H9 (cell line): Measurements from ENCODE around the gene TPD52L1. TPM values are rescaled to one million over a fixed set of nuclear protein-coding genes. Genes with fewer than 3 reads are reported as not detected.

Experiments
- DNase-seq: peaks from one replicate; pipeline ENCODE4 v3.0.0-alpha.2; 2017
- H2AFZ ChIP-seq: one replicate; pipeline ENCODE4 v1.6.1; 2013; ENCODE audit warnings: mild to moderate bottlenecking, low read length, control low read depth, moderate library complexity
- H2AK5ac ChIP-seq: 2 replicates; pipeline ENCODE4 v1.6.1; 2013; ENCODE audit warnings: low read length, control low read depth, mixed read lengths; ENCODE audit not compliant: insufficient read length
- H2BK120ac ChIP-seq: one replicate; pipeline ENCODE4 v1.6.1; 2013; ENCODE audit warnings: low read depth, mild to moderate bottlenecking, low read length, control low read depth, inconsistent platforms; ENCODE audit not compliant: poor library complexity, severe bottlenecking
- H2BK12ac ChIP-seq: 2 replicates; pipeline ENCODE4 v1.6.1; 2013; ENCODE audit warnings: low read length, control low read depth, mixed read lengths, low read depth; ENCODE audit not compliant: insufficient read length
- H2BK15ac ChIP-seq: 2 replicates; pipeline ENCODE4 v1.6.1; 2013; ENCODE audit warnings: low read depth, low read length, control low read depth
- H2BK20ac ChIP-seq: one replicate; pipeline ENCODE4 v1.6.1; 2013; ENCODE audit warnings: low read depth, mild to moderate bottlenecking, low read length, control low read depth, inconsistent platforms; ENCODE audit not compliant: poor library complexity, severe bottlenecking
- H2BK5ac ChIP-seq: 2 replicates; pipeline ENCODE4 v1.6.1; 2013; ENCODE audit warnings: low read length, control low read depth, mixed read lengths; ENCODE audit not compliant: insufficient read length
- H3K14ac ChIP-seq: 2 replicates; pipeline ENCODE4 v1.6.1; 2013; ENCODE audit warnings: low read length, control low read depth; ENCODE audit not compliant: insufficient read depth
- H3K18ac ChIP-seq: 2 replicates; pipeline ENCODE4 v1.6.1; 2013; ENCODE audit warnings: low read depth, mild to moderate bottlenecking, mixed read lengths, low read length, control low read depth; ENCODE audit not compliant: insufficient read length
- H3K23ac ChIP-seq: 2 replicates; pipeline ENCODE4 v1.6.1; 2013; ENCODE audit warnings: low read length, control low read depth, mixed read lengths, low read depth; ENCODE audit not compliant: insufficient read length
- H3K23me2 ChIP-seq: 2 replicates; pipeline ENCODE4 v1.6.1; 2013; ENCODE audit warnings: low read depth, mild to moderate bottlenecking, mixed read lengths, low read length, control low read depth; ENCODE audit not compliant: insufficient read length, poor library complexity, severe bottlenecking
- H3K27ac ChIP-seq: 2 replicates; pipeline ENCODE4 v1.5.1; 2013; ENCODE audit warnings: low read length, control low read depth, mixed read lengths, low read depth; ENCODE audit not compliant: insufficient read length
- H3K27me3 ChIP-seq: 2 replicates; pipeline ENCODE4 v1.6.1; 2013; ENCODE audit warnings: low read length, control low read depth, inconsistent platforms; ENCODE audit not compliant: insufficient read depth
- H3K4ac ChIP-seq: 2 replicates; pipeline ENCODE4 v1.6.1; 2013; ENCODE audit warnings: low read depth, mild to moderate bottlenecking, control low read depth, inconsistent platforms, low read length, moderate library complexity
- H3K4me1 ChIP-seq: 2 replicates; pipeline ENCODE4 v1.6.1; 2013; ENCODE audit warnings: low read length, control low read depth, inconsistent platforms; ENCODE audit not compliant: insufficient read depth
- H3K4me2 ChIP-seq: 2 replicates; pipeline ENCODE4 v1.6.1; 2013; ENCODE audit warnings: low read length, control low read depth, mixed read lengths; ENCODE audit not compliant: insufficient read length, insufficient read depth
- H3K56ac ChIP-seq: 2 replicates; pipeline ENCODE4 v1.6.1; 2013; ENCODE audit warnings: low read depth, mild to moderate bottlenecking, mixed read lengths, low read length, control low read depth; ENCODE audit not compliant: insufficient read length
- H3K79me1 ChIP-seq: 2 replicates; pipeline ENCODE4 v1.6.1; 2013; ENCODE audit warnings: low read depth, mild to moderate bottlenecking, moderate library complexity, low read length, control low read depth, inconsistent platforms; ENCODE audit not compliant: insufficient read depth, poor library complexity, severe bottlenecking
- H3K79me2 ChIP-seq: 2 replicates; pipeline ENCODE4 v1.6.1; 2013; ENCODE audit warnings: low read length, control low read depth, inconsistent platforms; ENCODE audit not compliant: insufficient read depth
- H3K9ac ChIP-seq: 2 replicates; pipeline ENCODE4 v1.6.1; 2013; ENCODE audit warnings: low read length, control low read depth, mixed read lengths; ENCODE audit not compliant: insufficient read length; ENCODE audit errors: extremely low read depth
- H3K9me3 ChIP-seq: one replicate; pipeline ENCODE4 v1.6.1; 2013; ENCODE audit warnings: low read depth, low read length, inconsistent platforms; ENCODE audit not compliant: control insufficient read depth
- H3T11ph ChIP-seq: one replicate; pipeline ENCODE4 v1.6.1; 2013; ENCODE audit warnings: mild to moderate bottlenecking, low read length, control low read depth, inconsistent platforms
- H4K20me1 ChIP-seq: one replicate; pipeline ENCODE4 v1.6.1; 2013; ENCODE audit not compliant: control insufficient read depth, insufficient read length, insufficient read depth
- H4K5ac ChIP-seq: 2 replicates; pipeline ENCODE4 v1.6.1; 2013; ENCODE audit warnings: low read depth, mild to moderate bottlenecking, mixed read lengths, low read length, control low read depth; ENCODE audit not compliant: insufficient read length
- H4K8ac ChIP-seq: replicated peaks from 2 replicates; pipeline ENCODE4 v1.6.1; 2013; ENCODE audit warnings: low read length, control low read depth, mixed read lengths, low read depth; ENCODE audit not compliant: insufficient read length
- H4K91ac ChIP-seq: 2 replicates; pipeline ENCODE4 v1.6.1; 2013; ENCODE audit warnings: low read depth, mild to moderate bottlenecking, moderate library complexity, mixed read lengths, low read length, control low read depth; ENCODE audit not compliant: insufficient read length
- H3K27ac Mint-ChIP-seq, 3 experiments: 2 replicates in 2 of 3; 3 replicates in 1 of 3; pipeline ENCODE4 v1.8.0; 2020 to 2021; ENCODE audit warnings: mixed read lengths in 3 of 3, mild to moderate bottlenecking in 1 of 3, moderate library complexity in 1 of 3
- H3K27me3 Mint-ChIP-seq: 2 replicates; pipeline ENCODE4 v1.8.0; 2021; ENCODE audit warnings: low read depth, mild to moderate bottlenecking, moderate library complexity, mixed read lengths
- H3K36me3 Mint-ChIP-seq, 3 experiments: 2 replicates in 2 of 3; 3 replicates in 1 of 3; pipeline ENCODE4 v1.8.0; 2020 to 2021; ENCODE audit warnings: low read depth in 3 of 3, mixed read lengths in 3 of 3; ENCODE audit not compliant: insufficient read depth in 1 of 3
- H3K4me1 Mint-ChIP-seq, 2 experiments: 2 replicates each; pipeline ENCODE4 v1.8.0; 2020; ENCODE audit warnings: mixed read lengths in 2 of 2
- H3K4me3 Mint-ChIP-seq, 2 experiments: 2 replicates in 1 of 2; 3 replicates in 1 of 2; pipeline ENCODE4 v1.8.0; 2020 to 2021; ENCODE audit warnings: mild to moderate bottlenecking in 2 of 2, mixed read lengths in 2 of 2, moderate library complexity in 1 of 2
- H3K9me3 Mint-ChIP-seq, 2 experiments: 2 replicates in 1 of 2; 3 replicates in 1 of 2; pipeline ENCODE4 v1.8.0; 2020; ENCODE audit warnings: mild to moderate bottlenecking in 2 of 2, mixed read lengths in 2 of 2, moderate library complexity in 1 of 2
- CTCF ChIP-seq: fragments of 200-600 bp; sonication (generic); conservative IDR thresholded peaks from 3 replicates; pipeline ENCODE4 v1.8.0; 2021; ENCODE audit warnings: antibody characterized with exemption, mild to moderate bottlenecking
- WGBS: extraction: QIAGEN DNeasy Blood & Tissue Kit; methylation state at CpG from one replicate; pipeline ENCODE4 v1.1.7; 2013; ENCODE audit warnings: missing lambda C conversion rate, low lambda C conversion rate, mixed read lengths; ENCODE audit not compliant: insufficient read length; ENCODE audit errors: extremely low coverage; 5-methylcytosine and 5-hydroxymethylcytosine counted together
- total RNA-seq: library from RNA; stranded (reverse); gene quantifications from 2 replicates; pipeline ENCODE4 v1.2.1, GENCODE V29; 2021

Gene TPD52L1
- total RNA-seq, 1 experiment from 2014 or later: 6.6 TPM

DNA sequence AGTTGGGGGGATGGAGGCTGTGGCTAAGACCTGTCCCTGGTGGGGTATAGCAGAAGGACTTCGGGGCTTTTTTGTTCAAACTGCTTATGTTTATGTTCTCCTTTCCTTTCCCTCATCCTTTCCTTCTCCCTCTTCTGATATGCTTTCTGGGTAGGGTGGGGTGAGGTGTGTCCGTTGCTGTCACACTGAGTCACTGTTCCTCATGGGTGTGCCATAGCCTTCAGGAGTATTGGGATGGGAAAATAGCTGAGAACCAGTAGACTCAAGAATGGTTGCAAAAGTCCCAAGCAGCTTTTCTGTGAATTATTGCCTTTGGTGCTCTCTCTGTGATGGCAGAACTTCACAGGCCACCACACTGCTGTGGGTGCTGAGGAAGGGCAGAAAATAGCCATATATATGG, 39.6 kb downstream of the TPD52L1 start:
- no peaks in the 10 kb centered on the region for H3K27me3 ChIP-seq
- no peak overlapping the region for H3K56ac ChIP-seq
- no peak overlapping the region for H4K5ac ChIP-seq
- no peak overlapping the region for H4K91ac ChIP-seq
- no peak overlapping the region for H2BK15ac ChIP-seq
- H3K4ac ChIP-seq: no peak overlapping the region
- no peaks in the 10 kb centered on the region for H3K79me1 ChIP-seq
- no peak overlapping the region for H3K4me2 ChIP-seq
- no peaks in the 10 kb centered on the region; the same call in 1 of the 2 replicates for H3K79me2 ChIP-seq
- no peak overlapping the region for H3K18ac ChIP-seq
- no peak for DNase-seq
- peaks cover 3% of the 10 kb centered on the region for H3K4me1 ChIP-seq
- H3K4me3 Mint-ChIP-seq: no peak overlapping the region
- no peaks in the 10 kb centered on the region for H3K9me3 ChIP-seq
- H2AFZ ChIP-seq: no peak overlapping the region
- H3K36me3 Mint-ChIP-seq: no peaks in the 10 kb centered on the region
- no peak overlapping the region for H3K9ac ChIP-seq
- TF ChIP-seq CTCF: no peak
- H4K8ac ChIP-seq: no peak overlapping the region
- no peak overlapping the region for H3K27ac ChIP-seq
- no peak overlapping the region for H2BK12ac ChIP-seq
- H3K27ac Mint-ChIP-seq: no peak overlapping the region
- H2BK20ac ChIP-seq: no peak overlapping the region
- no peak overlapping the region for H3T11ph ChIP-seq
- H2BK120ac ChIP-seq: no peak overlapping the region
- peaks cover 16 to 19% of the 10 kb centered on the region in 2 experiments for H3K4me1 Mint-ChIP-seq
- no peaks in the 10 kb centered on the region for H3K23me2 ChIP-seq
- H3K14ac ChIP-seq: no peak overlapping the region
- no peak overlapping the region for H2BK5ac ChIP-seq
- H2AK5ac ChIP-seq: no peak overlapping the region
- no peaks in the 10 kb centered on the region; the same call in 1 of the 2 replicates for H3K27me3 Mint-ChIP-seq
- H3K23ac ChIP-seq: no peak overlapping the region
- WGBS: no CpG with 5 or more reads among the region's 2 CpGs
- no peaks in the 10 kb centered on the region for H3K9me3 Mint-ChIP-seq
- no peaks in the 10 kb centered on the region for H4K20me1 ChIP-seq
